GM21447 (cell line): ENCODE data around the gene SGO1.
"Not testable (repeated sequence)": the region's sequence is repeated elsewhere in the genome, so short reads cannot be mapped to it uniquely, and the experiment has no call there.

ENCODE experiments used
- ATAC-seq: cut with Tn5 transposase; IDR thresholded peaks from one replicate; pipeline ENCODE4 v1.9.1; 2021; ENCODE audit not compliant: unreplicated experiment

The SGO1 gene

GRCh38 chr3:20185679-20186599 is at the start of gene SGO1:
TSS of gene SGO1 (minus strand) at chr3:20186206. CDS start at chr3:20184027, 2,179 bp downstream.
- peak; percentile 94 for ATAC-seq

- ATAC-seq = no peak
Measured at GRCh38 chr3:20235796-20236195, 49.8 kb upstream of the SGO1 start.

- ATAC-seq = no peak
Measured at GRCh38 chr3:20232906-20233780, 47.1 kb upstream of the SGO1 start.

- no peak for ATAC-seq
Measured at GRCh38 chr3:20230954-20231353, 44.9 kb upstream of the SGO1 start.

GRCh38 chr3:20225769-20226168 is 39.8 kb upstream of the SGO1 start:
- ATAC-seq = no peak

- ATAC-seq = no peak
Measured at GRCh38 chr3:20222274-20222673, 36.3 kb upstream of the SGO1 start.

GRCh38 chr3:20218215-20218614 is 32.2 kb upstream of the SGO1 start:
- ATAC-seq = no peak

GRCh38 chr3:20215636-20216035 is 29.6 kb upstream of the SGO1 start:
- ATAC-seq = no peak

GRCh38 chr3:20213491-20213890 is 27.5 kb upstream of the SGO1 start:
- not testable (repeated sequence) for ATAC-seq

GRCh38 chr3:20207945-20208344 is 21.9 kb upstream of the SGO1 start:
- not testable (repeated sequence) for ATAC-seq

- not testable (repeated sequence) for ATAC-seq
Measured at GRCh38 chr3:20205898-20206297, 19.9 kb upstream of the SGO1 start.

- ATAC-seq = no peak
Measured at GRCh38 chr3:20201143-20201542, 15.1 kb upstream of the SGO1 start.

- ATAC-seq = no peak
Measured at GRCh38 chr3:20197775-20198174, 11.8 kb upstream of the SGO1 start.

- ATAC-seq = no peak
Measured at GRCh38 chr3:20194793-20195460, 8.9 kb upstream of the SGO1 start.

GRCh38 chr3:20190991-20191390 is 5.0 kb upstream of the SGO1 start:
- no peak for ATAC-seq

GRCh38 chr3:20186600-20187004 is 596 bp upstream of the SGO1 start:
- ATAC-seq = no peak

- ATAC-seq = peak; percentile 14
Measured at GRCh38 chr3:20185331-20185678, 701 bp downstream of the SGO1 start.

GRCh38 chr3:20182206-20182605 is 3.8 kb downstream of the SGO1 start:
- no peak for ATAC-seq

GRCh38 chr3:20181276-20181675 is 4.7 kb downstream of the SGO1 start:
- ATAC-seq = no peak

- no peak for ATAC-seq
Measured at GRCh38 chr3:20173844-20174410, 12.1 kb downstream of the SGO1 start.

GRCh38 chr3:20161714-20162113 is 24.3 kb downstream of the SGO1 start:
- no peak for ATAC-seq
